DOHH2 (cell line): ENCODE results near the gene EIF2B2.

Experiments used
- H3F3A ChIP-seq: fragments of 200-600 bp; sonication (generic), shearing (Covaris generic); 2 replicates; pipeline ENCODE4 v1.6.0; 2016; ENCODE audit warnings: antibody characterized with exemption, mild to moderate bottlenecking; ENCODE audit not compliant: control insufficient read depth, insufficient read depth
- H3K27ac ChIP-seq: fragments of 200-600 bp; sonication (generic); 2 replicates; pipeline ENCODE4 v1.5.1; 2014; ENCODE audit warnings: low read depth, mild to moderate bottlenecking, low read length, moderate library complexity
- H3K27me3 ChIP-seq: fragments of 200-600 bp; sonication (generic); 2 replicates; pipeline ENCODE4 v1.6.1; 2014; ENCODE audit warnings: mild to moderate bottlenecking, low read length, mixed read lengths; ENCODE audit not compliant: control insufficient read depth
- H3K36me3 ChIP-seq: fragments of 200-600 bp; sonication (generic); 2 replicates; pipeline ENCODE4 v1.6.1; 2014; ENCODE audit warnings: mild to moderate bottlenecking, low read length, moderate library complexity, mixed read lengths; ENCODE audit not compliant: control insufficient read depth
- H3K4me1 ChIP-seq: fragments of 200-600 bp; sonication (generic); 2 replicates; pipeline ENCODE4 v1.6.1; 2014; ENCODE audit warnings: mild to moderate bottlenecking, low read length, mixed read lengths; ENCODE audit not compliant: control insufficient read depth
- H3K4me2 ChIP-seq: fragments of 200-600 bp; sonication (generic); 2 replicates; pipeline ENCODE4 v1.6.0; 2014; ENCODE audit warnings: mild to moderate bottlenecking, low read length, moderate library complexity
- H3K4me3 ChIP-seq: fragments of 200-600 bp; sonication (generic); 2 replicates; pipeline ENCODE4 v1.5.1; 2014; ENCODE audit warnings: mild to moderate bottlenecking, low read length, mixed read lengths
- H3K79me2 ChIP-seq: fragments of 200-600 bp; sonication (generic); 2 replicates; pipeline ENCODE4 v1.6.1; 2014; ENCODE audit warnings: mild to moderate bottlenecking, low read length, mixed read lengths; ENCODE audit not compliant: control insufficient read depth
- H3K9me2 ChIP-seq: fragments of 200-600 bp; sonication (generic); replicated peaks from 2 replicates; pipeline ENCODE4 v1.6.1; 2014; ENCODE audit warnings: mild to moderate bottlenecking, low read length, mixed read lengths; ENCODE audit not compliant: control insufficient read depth
- H3K9me3 ChIP-seq: fragments of 200-600 bp; sonication (generic); 2 replicates; pipeline ENCODE4 v1.6.1; 2014; ENCODE audit warnings: antibody characterized with exemption, low read length, mixed read lengths; ENCODE audit not compliant: control insufficient read depth, insufficient read depth
- H4K20me1 ChIP-seq: fragments of 200-600 bp; sonication (generic); 2 replicates; pipeline ENCODE4 v1.6.0; 2014; ENCODE audit warnings: low read depth, mild to moderate bottlenecking, antibody characterized with exemption, low read length, moderate library complexity; ENCODE audit not compliant: control insufficient read depth, insufficient read depth
- EZH2phosphoT487 ChIP-seq: fragments of 200-600 bp; sonication (generic); IDR thresholded peaks from 2 replicates; pipeline ENCODE4 v1.6.1; 2017; ENCODE audit warnings: borderline replicate concordance, mild to moderate bottlenecking, antibody characterized with exemption, low read length, moderate library complexity, mixed read lengths
- TF ChIP-seq, protein P1 (sequence below): fragments of 200-600 bp; sonication (generic); IDR thresholded peaks from one replicate; pipeline ENCODE4 v1.5.1; 2014; ENCODE audit warnings: antibody characterized with exemption, mild to moderate bottlenecking, low read depth, low read length; ENCODE audit not compliant: poor library complexity, severe bottlenecking

Gene EIF2B2

DNA sequence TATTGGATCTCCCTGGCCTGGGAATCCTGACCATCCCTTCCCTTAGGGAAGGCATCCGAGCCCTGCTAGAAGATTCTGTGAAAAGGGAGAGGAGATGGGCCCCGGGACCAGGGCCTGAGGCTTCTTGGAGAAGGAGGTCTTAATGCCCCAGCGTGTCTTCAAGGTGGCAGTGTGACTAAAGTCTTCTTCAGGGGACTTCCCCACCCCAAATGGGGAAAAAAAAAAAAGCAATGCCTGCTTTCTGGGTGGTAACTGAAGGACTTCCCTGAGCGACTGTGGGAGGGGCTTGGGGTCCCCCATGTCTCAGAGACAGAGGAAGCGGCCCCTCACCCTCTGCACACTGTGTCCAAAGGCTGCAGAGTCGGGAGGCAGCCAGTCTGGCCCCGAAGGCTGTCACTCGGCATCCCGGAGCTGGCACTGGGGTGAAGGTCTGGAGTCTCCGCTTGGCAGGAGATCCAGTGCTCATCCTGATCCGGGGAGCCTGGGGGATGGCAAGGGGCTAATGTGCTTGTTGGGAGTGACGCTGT lies 39.5 kb upstream of the EIF2B2 start:
- Histone ChIP-seq H3K4me3 (no peak overlapping the region), H3K27ac (no peak overlapping the region), H4K20me1 (no peaks in the 10 kb centered on the region), H3K9me3 (no peaks in the 10 kb centered on the region), H3F3A (no peaks in the 10 kb centered on the region), H3K4me2 (peak overlapping the region; percentile 55; the same call in 1 of the 2 replicates), H3K79me2 (no peaks in the 10 kb centered on the region), H3K4me1 (peaks cover 15% of the 10 kb centered on the region), H3K27me3 (0 out of 2 replicates have a peak, but pooled peaks cover 5% of the 10 kb centered on the region), H3K36me3 (no peaks in the 10 kb centered on the region), H3K9me2 (no peaks in the 10 kb centered on the region)
- no peak for TF ChIP-seq EZH2phosphoT487
- TF ChIP-seq, protein P1, sequence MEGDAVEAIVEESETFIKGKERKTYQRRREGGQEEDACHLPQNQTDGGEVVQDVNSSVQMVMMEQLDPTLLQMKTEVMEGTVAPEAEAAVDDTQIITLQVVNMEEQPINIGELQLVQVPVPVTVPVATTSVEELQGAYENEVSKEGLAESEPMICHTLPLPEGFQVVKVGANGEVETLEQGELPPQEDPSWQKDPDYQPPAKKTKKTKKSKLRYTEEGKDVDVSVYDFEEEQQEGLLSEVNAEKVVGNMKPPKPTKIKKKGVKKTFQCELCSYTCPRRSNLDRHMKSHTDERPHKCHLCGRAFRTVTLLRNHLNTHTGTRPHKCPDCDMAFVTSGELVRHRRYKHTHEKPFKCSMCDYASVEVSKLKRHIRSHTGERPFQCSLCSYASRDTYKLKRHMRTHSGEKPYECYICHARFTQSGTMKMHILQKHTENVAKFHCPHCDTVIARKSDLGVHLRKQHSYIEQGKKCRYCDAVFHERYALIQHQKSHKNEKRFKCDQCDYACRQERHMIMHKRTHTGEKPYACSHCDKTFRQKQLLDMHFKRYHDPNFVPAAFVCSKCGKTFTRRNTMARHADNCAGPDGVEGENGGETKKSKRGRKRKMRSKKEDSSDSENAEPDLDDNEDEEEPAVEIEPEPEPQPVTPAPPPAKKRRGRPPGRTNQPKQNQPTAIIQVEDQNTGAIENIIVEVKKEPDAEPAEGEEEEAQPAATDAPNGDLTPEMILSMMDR, result no peak

DNA sequence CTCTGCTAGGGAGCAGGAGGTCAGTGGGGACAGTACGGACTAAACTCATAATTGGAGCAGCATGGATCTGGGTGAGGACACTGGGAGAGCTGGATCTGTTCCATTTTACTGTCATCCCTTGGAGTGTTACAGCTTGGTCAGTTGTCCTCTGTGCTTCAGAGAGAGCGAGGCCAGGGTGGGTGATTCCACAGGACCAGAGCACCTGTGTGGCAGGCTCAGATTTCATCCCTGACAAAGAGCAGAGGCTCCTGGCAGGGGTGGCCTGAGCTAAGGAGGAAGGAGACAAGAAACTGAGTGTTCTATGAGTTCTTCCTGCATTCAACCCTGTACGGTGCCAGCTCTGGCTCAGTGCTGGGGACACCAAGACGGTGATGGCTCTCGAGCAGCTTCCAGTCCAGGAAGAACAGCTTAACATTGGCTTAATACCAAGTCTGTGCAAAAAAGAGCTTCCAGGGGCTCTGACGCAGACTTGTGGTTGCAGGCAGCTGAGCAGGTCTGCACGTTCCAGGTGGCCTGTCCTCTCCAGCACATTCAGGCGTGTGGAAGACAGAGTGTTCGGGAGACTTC lies 38.9 kb upstream of the EIF2B2 start:
- Histone ChIP-seq H3K4me1 (peaks cover 15% of the 10 kb centered on the region), H3K9me3 (no peaks in the 10 kb centered on the region), H3K27ac (no peak overlapping the region)

DNA sequence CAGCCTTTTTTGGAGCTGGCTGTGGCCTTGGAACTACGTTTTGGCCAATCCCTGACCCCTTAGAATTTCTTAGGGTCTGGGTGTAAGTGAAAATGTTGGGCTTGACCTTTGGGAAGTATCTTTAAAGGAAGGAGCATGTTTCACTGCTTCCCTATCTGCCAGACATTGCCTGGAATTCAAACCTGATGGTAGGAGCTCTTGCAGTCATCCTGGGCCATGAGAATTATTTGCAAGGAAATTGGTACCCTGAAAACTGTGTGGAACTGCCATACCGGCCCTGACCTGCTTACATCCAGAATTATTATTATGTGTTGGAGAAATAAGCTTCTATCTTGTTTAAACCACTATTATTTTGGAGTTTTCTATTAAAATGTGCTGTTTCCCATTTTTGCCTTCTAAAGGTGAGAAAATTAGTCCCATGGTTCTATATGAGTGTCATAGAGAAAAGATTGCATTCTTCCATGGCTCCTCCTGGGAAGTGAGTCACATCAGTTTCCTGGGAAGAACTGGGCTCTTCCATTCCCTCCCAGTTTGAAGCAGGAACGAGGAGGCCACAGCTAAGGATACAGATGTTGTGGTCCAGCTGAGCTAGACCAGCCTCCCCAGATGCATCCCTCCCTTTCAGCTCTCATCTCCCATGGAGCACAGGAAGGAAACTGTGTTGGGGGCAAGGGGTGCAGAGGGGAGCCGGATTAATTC lies 37.8 kb upstream of the EIF2B2 start:
- Histone ChIP-seq H3K4me3 (no peak overlapping the region), H3K79me2 (no peaks in the 10 kb centered on the region), H3K9me2 (no peaks in the 10 kb centered on the region), H3K27ac (no peak overlapping the region), H3K27me3 (0 out of 2 replicates have a peak, but pooled peaks cover 5% of the 10 kb centered on the region), H4K20me1 (no peaks in the 10 kb centered on the region), H3K4me1 (peaks cover 15% of the 10 kb centered on the region), H3K9me3 (no peaks in the 10 kb centered on the region), H3K36me3 (no peaks in the 10 kb centered on the region), H3F3A (no peaks in the 10 kb centered on the region), H3K4me2 (no peak overlapping the region)
- TF ChIP-seq, protein P1, result no peak
- no peak for TF ChIP-seq EZH2phosphoT487

More for the DNA sequence above, 38.9 kb upstream of the EIF2B2 start:
- H3K79me2 ChIP-seq, result no peaks in the 10 kb centered on the region
- no peaks in the 10 kb centered on the region for H3K9me2 ChIP-seq
- no peak overlapping the region for H3K4me3 ChIP-seq
- H3K4me2 ChIP-seq, result no peak overlapping the region
- no peaks in the 10 kb centered on the region for H3K36me3 ChIP-seq
- H4K20me1 ChIP-seq, result no peaks in the 10 kb centered on the region
- TF ChIP-seq EZH2phosphoT487, result no peak
- TF ChIP-seq, protein P1, result no peak
- 0 out of 2 replicates have a peak, but pooled peaks cover 5% of the 10 kb centered on the region for H3K27me3 ChIP-seq
- H3F3A ChIP-seq, result no peaks in the 10 kb centered on the region
